HG03521 (cell line): ENCODE results near the gene USH2A.

ENCODE experiments used
- ATAC-seq: cut with Tn5 transposase; IDR thresholded peaks from one replicate; pipeline ENCODE4 v1.9.1; 2021; ENCODE audit warnings: mild to moderate bottlenecking, moderate library complexity; ENCODE audit not compliant: unreplicated experiment

USH2A gene

DNA sequence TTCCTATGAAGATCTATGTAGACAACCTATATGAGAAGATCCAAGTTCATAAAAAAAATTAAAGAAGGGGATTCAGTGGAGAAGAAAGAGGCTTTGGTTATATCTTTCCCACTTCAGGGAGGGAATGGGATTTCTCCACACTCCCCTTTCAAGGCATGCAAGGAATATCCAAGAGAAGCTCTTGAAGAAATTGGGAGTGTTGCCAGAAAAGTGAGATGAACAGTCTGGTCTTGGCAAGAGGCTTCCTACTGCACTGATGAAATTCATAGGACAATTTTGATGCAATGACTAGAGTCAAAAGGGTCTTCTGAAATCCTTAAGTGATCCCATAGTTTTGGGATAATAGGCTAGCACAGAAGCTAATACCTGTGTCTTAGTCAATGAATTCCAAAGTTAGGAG, 703.1 kb downstream of the USH2A start:
- ATAC-seq: no peak

- ATAC-seq: no peak
Measured at GRCh38 chr1:215719552-215719951, 703.7 kb downstream of the USH2A start.

DNA sequence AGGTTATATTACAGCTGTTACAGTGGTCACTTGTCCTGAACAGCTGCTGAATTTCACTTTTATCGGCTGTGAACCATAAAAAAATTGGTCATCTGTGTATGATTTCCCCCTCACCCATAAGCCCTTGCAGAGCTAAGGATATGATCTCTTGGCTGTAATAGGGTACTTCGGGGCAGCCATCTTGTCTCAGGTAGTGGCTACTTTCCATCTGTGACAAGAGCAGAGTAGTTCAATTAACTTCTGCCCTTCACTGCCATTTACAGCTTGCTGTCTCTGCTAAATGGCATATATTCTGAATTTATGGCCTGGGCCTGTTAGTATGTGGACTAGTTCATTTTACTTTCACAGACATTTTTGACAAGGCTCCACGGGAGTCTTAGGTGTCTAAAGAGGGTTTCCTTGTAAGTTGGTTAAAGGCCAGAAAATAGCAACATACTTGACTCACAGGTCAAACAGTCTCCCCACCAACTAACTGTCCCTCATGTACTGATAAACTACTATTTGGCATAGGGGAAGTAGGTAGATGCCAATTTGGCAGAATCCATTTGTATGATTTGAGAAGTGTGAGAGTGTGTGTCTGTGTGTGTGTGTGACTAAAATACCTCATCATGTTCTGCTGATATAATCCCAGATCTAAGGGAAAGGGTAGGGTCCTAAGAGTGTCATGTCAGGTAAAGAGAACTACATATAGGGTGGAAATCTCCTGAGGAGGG, 704.5 kb downstream of the USH2A start:
- ATAC-seq: no peak

DNA sequence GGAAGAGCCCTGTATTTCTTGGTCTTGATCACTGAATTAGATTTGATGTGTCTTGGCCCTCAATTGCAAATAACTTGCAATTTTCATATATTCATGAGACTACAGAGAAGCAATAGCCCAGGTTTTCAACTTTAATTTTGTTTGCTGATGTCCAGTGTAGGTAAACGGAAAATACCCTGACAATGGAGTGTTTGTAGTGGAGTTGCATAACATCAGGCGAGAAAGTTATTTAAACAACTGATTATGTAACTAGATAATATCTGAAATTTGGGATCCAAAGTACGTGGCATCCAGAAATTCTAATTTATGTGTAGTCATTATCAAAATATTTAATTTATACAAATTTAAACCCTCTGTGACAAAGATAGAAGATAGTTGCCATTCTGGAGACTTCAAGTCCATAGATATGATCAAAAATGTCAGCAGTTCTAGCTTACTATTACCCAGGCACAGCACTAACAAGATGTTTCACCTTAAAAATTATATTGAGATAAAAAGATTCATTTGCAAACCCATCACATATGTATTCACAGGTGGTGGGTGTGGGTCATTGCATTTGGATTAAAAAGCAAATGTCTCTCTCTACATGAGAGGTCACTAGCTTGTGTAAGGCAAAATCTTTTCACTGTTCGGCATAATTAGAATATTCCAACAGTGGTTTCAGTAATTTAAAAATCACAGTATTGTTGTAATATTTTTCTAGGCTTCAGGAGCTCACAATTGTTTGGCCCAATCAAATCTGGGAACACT, 705.4 kb downstream of the USH2A start:
- no peak for ATAC-seq

GRCh38 chr1:215710899-215711225, 712.4 kb downstream of the USH2A start:
- ATAC-seq: no peak

GRCh38 chr1:215710036-215710898, 713.0 kb downstream of the USH2A start:
- ATAC-seq: peak; percentile 60

- ATAC-seq: no peak
Measured at GRCh38 chr1:215704089-215704860, 719.0 kb downstream of the USH2A start.

GRCh38 chr1:215682232-215682631, 741.0 kb downstream of the USH2A start:
- no peak for ATAC-seq

DNA sequence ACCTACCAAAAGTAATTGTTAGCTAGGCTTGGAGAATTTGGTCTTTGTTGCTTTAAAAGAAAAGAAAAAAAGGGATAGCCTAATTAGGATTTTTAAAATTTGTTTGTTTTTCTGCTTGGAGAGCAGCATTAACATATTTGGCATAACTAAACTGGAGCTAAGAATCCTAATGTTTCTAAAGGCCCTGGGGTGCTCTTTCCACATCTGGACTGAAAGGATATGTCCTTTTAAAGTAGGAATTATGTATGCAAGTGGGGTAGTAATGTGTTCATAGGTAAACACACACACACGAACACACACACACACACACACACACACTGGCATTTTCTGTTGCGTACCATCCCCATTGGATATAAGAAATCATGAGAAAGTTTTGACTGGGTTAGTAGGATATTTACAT, 742.2 kb downstream of the USH2A start:
- ATAC-seq: no peak

DNA sequence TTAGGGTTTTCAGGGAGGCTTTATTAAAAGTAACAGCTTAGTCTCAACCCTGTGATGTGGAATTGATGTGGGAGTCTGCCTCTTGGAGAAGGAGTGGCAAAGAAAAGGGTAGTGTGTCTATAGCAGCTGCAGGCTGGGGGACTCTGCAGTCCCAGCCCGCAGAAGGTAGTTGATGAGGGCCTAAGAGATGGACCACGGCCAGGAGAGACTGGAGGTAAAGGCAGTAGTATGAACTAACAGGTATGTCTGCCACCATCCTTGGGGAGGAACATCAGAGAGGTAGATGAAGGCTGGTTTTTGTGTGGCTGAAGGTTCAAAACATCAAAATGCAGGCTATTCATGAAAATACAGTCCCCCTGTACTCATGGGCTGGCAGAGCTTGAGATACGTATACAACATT, 744.0 kb downstream of the USH2A start:
- no peak for ATAC-seq

DNA sequence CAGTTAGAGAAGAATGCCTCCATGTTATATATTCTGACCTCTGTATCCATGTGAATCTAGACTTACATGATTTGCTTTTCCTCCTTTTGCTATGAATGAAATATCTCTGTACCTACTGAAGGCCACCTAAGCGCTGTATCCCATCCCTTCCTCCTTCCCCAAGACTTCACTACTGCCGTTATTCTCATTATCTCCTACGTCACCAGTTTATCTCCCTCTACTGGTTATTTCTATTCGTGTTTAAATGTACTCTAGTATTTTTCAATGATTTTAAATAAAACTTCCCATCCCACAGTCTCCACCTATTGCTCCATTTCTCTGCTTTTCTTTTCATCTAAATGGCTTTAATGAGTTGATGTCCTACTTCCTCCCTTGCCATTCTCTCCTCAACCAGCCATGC, 746.1 kb downstream of the USH2A start:
- ATAC-seq: no peak

- no peak for ATAC-seq
Measured at GRCh38 chr1:215673943-215674342, 749.3 kb downstream of the USH2A start.

DNA sequence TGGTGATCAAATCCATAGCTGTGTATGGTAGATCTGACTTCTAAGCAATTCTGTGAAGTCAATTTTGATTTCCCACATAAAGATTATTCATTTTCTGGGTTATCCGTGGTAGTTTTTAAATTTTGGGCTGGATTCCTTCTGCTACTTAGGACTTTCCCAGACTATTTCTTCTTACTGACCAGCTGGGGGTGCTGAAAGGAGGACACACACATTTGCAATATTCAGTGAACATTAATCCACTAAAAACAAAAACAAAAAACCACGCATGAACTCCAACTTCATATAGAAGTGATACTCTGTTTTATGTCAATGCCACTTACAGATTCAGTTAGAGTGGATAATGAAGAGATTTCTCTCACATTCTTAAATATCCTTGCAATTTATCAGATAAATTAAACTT, 750.8 kb downstream of the USH2A start:
- ATAC-seq: no peak

GRCh38 chr1:215669806-215670491, 753.3 kb downstream of the USH2A start:
- no peak for ATAC-seq

DNA sequence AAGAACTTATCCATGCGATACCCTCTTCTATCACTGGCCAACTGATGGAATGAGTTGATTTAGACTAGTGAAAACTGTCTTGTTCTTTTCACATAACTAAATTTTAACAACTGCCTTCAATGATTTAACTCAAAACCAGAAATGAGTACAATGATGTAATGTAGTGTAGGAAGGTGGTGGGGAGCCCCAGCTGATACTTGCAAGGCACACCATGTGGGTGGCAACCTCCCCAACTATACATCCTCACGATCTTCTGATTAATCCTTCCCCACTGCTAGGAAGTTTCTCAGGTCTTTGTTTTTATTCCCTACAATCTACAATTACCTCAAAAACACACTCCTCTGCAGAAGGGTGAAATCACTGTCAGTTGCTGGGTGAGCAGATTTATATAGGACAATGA, 755.5 kb downstream of the USH2A start:
- no peak for ATAC-seq

GRCh38 chr1:215665215-215665614, 758.0 kb downstream of the USH2A start:
- ATAC-seq: no peak

- ATAC-seq: no peak
Measured at GRCh38 chr1:215661033-215661432, 762.2 kb downstream of the USH2A start.

GRCh38 chr1:215660259-215660658, 763.0 kb downstream of the USH2A start:
- no peak for ATAC-seq

DNA sequence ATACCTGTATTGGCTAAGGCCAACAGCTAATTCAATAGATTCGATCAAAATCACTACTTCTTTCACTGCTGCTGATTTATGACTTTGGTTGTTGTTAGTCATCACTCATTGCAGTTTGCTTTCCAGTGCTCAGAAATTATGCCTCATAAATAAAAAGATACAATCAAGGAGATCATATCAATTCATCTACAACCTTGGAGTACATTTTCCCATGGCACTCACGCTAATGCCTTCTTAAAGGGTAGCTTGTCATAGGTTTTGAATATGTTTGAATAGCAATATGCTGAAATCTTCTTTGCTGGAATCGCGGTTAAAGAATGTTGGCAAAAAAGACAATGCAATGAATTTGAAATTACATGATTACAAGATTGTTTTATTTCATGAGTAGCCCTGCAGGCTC, 766.2 kb downstream of the USH2A start:
- ATAC-seq: no peak

DNA sequence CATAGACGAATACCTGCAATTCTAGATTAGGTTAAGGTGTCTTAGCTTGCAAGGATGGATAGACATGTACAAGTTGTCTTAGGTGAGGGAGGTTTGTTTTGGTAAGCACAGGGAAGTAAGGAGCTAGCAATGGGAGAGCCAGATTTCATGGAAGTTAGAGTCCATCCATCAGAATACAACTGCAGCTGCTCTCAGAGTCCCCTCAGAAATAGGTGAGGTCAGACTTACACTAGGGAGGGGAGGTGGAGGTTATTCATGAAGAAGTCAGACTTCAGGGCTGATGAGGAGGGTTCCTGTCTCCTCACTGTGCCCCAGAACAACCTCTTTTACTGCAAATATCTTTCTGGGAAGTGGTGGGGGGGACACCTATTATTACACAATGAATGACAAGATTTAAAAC, 770.9 kb downstream of the USH2A start:
- ATAC-seq: no peak
